Keratinocyte (primary cell): ENCODE results near the gene SEC24D.

Source experiments
- CTCF ChIP-seq, 3 experiments: IDR thresholded peaks in 1 of 3; conservative IDR thresholded peaks in 1 of 3; optimal IDR thresholded peaks in 1 of 3; 2 replicates in 2 of 3; 3 replicates in 1 of 3; pipeline versions ENCODE3 to v1.5.1; 2011; ENCODE audit warnings: low read length in 3 of 3, mild to moderate bottlenecking in 3 of 3, moderate library complexity in 2 of 3, control low read depth in 1 of 3, inconsistent platforms in 1 of 3; ENCODE audit not compliant: insufficient read depth in 2 of 3; ENCODE audit errors: extremely low read depth in 1 of 3
- EZH2 ChIP-seq: IDR thresholded peaks from one replicate; pipeline ENCODE4 v1.6.1; 2012; ENCODE audit warnings: inconsistent platforms, mild to moderate bottlenecking, low read length, moderate library complexity

GRCh38 chr4:118753685-118754084, 82.2 kb downstream of the SEC24D start:
- TF ChIP-seq CTCF (optimal IDR thresholded peaks at IDR 0.05 in 1 of 3, IDR thresholded peaks at IDR 0.05 in 1 of 3, conservative IDR thresholded peaks at IDR 0.05 in 1 of 3; ENCODE audit: extremely low read depth in 1 of 3, insufficient read depth in 2 of 3, low read length in 3 of 3) (no peak), EZH2 (no peak)
